ENCODE data around the gene COPB2.

Gene COPB2

DNA sequence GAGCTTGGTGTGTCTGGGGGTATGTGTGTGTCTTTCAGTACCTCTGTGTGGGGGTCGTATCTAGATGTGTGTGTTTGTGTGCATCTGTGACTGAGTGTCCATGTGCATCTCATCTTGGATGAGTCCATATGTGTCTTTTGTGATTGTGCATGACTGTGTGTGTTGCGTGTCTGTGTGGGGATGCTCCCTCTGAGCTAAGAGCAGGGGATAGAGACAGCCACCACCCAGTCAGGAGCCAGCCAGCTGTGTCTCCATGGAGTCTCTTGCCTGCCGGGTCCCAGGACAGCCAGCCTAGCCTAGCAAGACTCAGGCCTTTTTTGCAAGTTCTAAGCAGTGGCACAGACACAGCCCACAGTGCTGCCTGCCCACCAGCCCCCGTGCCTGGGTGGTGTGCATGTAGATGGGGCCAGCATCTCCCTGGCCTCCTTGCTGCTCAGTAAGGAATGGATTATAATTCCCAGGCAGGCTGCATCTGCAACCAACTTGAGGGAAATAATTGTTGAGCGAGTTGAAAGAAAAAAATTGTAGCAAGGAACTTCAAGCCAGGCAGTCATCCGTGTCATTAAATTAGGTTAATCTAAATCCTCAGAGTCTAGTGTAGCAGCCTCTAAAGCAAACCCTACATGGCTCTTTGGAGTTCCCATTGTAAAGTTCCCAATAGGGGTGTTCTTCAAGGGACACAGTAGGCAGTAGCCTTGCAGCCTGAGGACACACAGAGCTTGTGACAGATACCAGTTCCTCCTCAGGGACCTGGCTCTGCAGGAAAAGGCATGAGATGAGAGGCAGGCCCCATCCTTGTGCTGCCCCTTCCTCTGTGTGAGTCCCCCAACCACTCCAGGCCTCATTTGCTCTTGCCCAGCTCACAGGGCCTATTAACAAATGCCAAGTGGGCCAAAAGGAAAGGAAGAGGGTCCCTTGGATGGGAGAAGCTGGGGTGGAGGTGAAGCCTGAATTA lies 81.6 kb downstream of the COPB2 start:
- DNase-seq (ENCODE audit: low read depth): no peak

Measured in T follicular helper cell (primary cell).